ENCODE measurements around the gene GRM1.

GRM1 gene

GRCh38 chr6:146169872-146170271 lies 141.0 kb downstream of the GRM1 start:
- Histone ChIP-seq H3K36me3 (no peaks in the 10 kb centered on the region), H3K27ac (no peak overlapping the region), H3K9me3 (no peaks in the 10 kb centered on the region), H3K4me1 (no peaks in the 10 kb centered on the region), H3K27me3 (no peaks in the 10 kb centered on the region), H3K4me3 (no peak overlapping the region)
- TF ChIP-seq CTCF (IDR thresholded peaks at IDR 0.05), result no peak
- DNase-seq, result no peak
- intact Hi-C loops (cut with DNase I; ENCODE audit: low total_unique reads), result no loop called here

- Histone ChIP-seq H3K27me3 (no peaks in the 10 kb centered on the region), H3K27ac (no peak overlapping the region), H3K4me1 (no peaks in the 10 kb centered on the region), H3K36me3 (no peaks in the 10 kb centered on the region), H3K4me3 (no peak overlapping the region), H3K9me3 (no peaks in the 10 kb centered on the region)
- intact Hi-C loops (cut with DNase I; ENCODE audit: low total_unique reads), result no loop called here
- TF ChIP-seq CTCF (IDR thresholded peaks at IDR 0.05), result no peak
- DNase-seq, result no peak
These were observed 148.9 kb downstream of the GRM1 start for GRCh38 chr6:146177785-146178184.

- no peak for DNase-seq
- H3K4me3 ChIP-seq, result no peak overlapping the region
- intact Hi-C loops (cut with DNase I; ENCODE audit: low total_unique reads), result no loop called here
- no peaks in the 10 kb centered on the region for H3K9me3 ChIP-seq
- no peak for TF ChIP-seq CTCF (IDR thresholded peaks at IDR 0.05)
- H3K27ac ChIP-seq, result no peak overlapping the region
- H3K36me3 ChIP-seq, result no peaks in the 10 kb centered on the region
- H3K27me3 ChIP-seq, result no peaks in the 10 kb centered on the region
- no peaks in the 10 kb centered on the region for H3K4me1 ChIP-seq
These were observed 155.0 kb downstream of the GRM1 start for GRCh38 chr6:146183831-146184230.

- H3K27me3 ChIP-seq, result no peaks in the 10 kb centered on the region
- no peak for TF ChIP-seq CTCF (IDR thresholded peaks at IDR 0.05)
- no peak overlapping the region for H3K27ac ChIP-seq
- H3K36me3 ChIP-seq, result no peaks in the 10 kb centered on the region
- H3K4me1 ChIP-seq, result no peaks in the 10 kb centered on the region
- no peak overlapping the region for H3K4me3 ChIP-seq
- H3K9me3 ChIP-seq, result no peaks in the 10 kb centered on the region
- intact Hi-C loops (cut with DNase I; ENCODE audit: low total_unique reads), result no loop called here
- no peak for DNase-seq
These were observed 155.8 kb downstream of the GRM1 start for GRCh38 chr6:146184701-146185100.

- no peak for DNase-seq
- Histone ChIP-seq H3K4me1 (no peaks in the 10 kb centered on the region), H3K27ac (no peak overlapping the region), H3K4me3 (no peak overlapping the region), H3K9me3 (no peaks in the 10 kb centered on the region), H3K27me3 (no peaks in the 10 kb centered on the region), H3K36me3 (no peaks in the 10 kb centered on the region)
- no peak for TF ChIP-seq CTCF (IDR thresholded peaks at IDR 0.05)
- intact Hi-C loops (cut with DNase I; ENCODE audit: low total_unique reads), result no loop called here
These were observed 160.3 kb downstream of the GRM1 start for GRCh38 chr6:146189131-146189530.

- Histone ChIP-seq H3K4me1 (no peaks in the 10 kb centered on the region), H3K27ac (no peak overlapping the region), H3K9me3 (no peaks in the 10 kb centered on the region), H3K36me3 (no peaks in the 10 kb centered on the region), H3K27me3 (no peaks in the 10 kb centered on the region), H3K4me3 (no peak overlapping the region)
- intact Hi-C loops (cut with DNase I; ENCODE audit: low total_unique reads), result no loop called here
- no peak for DNase-seq
- no peak for TF ChIP-seq CTCF (IDR thresholded peaks at IDR 0.05)
These were observed 161.7 kb downstream of the GRM1 start for GRCh38 chr6:146190581-146190980.

Measured in tibial artery (tissue), 4 donors.